Measurements from ENCODE around the gene TPX2. TPM values are rescaled to one million over a fixed set of nuclear protein-coding genes. Genes with fewer than 3 reads are reported as not detected.
A peak's percentile ranks its signal among the peaks of the same experiment; 100 is the strongest.

The TPX2 gene
- total RNA-seq, 4 donors from 2014 or later: 0.21 to 2.7 (median 0.40) TPM

DNA sequence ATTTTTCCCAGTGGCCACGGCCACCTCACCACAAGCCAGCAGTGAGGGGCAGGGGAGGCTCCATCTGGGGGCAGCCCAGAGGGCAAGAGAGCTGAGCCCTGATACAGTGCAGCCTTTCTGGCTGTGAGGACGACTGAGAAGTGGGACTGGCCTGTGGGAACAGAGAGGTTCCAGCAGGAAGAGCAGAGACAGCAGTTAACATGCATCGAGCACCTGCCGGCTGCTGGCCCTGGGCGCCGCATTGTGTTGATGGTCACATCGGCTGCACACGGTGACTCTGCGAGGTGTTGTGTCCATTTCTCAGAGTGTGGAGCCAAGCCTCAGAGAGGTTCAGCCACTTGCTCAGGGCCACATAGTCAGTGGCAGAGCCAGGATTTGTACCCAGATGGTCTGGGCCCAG is 96.5 kb downstream of the TPX2 start:
- 63 to 71% methylated on average over 8 of the region's 9 CpGs for WGBS, 2 donors
- Histone ChIP-seq H3K36me3 (no peaks in the 10 kb centered on the region), H3K4me1 (peaks cover 0 to 84% (median 39%) of the 10 kb centered on the region in 4 donors), H3K9me3 (no peaks in the 10 kb centered on the region), H3K4me3 (no peak overlapping the region), H3K27me3 (no peaks in the 10 kb centered on the region), H3K27ac (peak overlapping the region in 2 of 4 donors; percentile 60 to 81)
- DNase-seq (ENCODE audit: low spot score in 2 of 2): no peak
- TF ChIP-seq POLR2A (IDR thresholded peaks at IDR 0.05): no peak
- TF ChIP-seq, protein P1, sequence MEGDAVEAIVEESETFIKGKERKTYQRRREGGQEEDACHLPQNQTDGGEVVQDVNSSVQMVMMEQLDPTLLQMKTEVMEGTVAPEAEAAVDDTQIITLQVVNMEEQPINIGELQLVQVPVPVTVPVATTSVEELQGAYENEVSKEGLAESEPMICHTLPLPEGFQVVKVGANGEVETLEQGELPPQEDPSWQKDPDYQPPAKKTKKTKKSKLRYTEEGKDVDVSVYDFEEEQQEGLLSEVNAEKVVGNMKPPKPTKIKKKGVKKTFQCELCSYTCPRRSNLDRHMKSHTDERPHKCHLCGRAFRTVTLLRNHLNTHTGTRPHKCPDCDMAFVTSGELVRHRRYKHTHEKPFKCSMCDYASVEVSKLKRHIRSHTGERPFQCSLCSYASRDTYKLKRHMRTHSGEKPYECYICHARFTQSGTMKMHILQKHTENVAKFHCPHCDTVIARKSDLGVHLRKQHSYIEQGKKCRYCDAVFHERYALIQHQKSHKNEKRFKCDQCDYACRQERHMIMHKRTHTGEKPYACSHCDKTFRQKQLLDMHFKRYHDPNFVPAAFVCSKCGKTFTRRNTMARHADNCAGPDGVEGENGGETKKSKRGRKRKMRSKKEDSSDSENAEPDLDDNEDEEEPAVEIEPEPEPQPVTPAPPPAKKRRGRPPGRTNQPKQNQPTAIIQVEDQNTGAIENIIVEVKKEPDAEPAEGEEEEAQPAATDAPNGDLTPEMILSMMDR (IDR thresholded peaks at IDR 0.05): no peak
- TF ChIP-seq EP300 (IDR thresholded peaks at IDR 0.05): no peak

DNA sequence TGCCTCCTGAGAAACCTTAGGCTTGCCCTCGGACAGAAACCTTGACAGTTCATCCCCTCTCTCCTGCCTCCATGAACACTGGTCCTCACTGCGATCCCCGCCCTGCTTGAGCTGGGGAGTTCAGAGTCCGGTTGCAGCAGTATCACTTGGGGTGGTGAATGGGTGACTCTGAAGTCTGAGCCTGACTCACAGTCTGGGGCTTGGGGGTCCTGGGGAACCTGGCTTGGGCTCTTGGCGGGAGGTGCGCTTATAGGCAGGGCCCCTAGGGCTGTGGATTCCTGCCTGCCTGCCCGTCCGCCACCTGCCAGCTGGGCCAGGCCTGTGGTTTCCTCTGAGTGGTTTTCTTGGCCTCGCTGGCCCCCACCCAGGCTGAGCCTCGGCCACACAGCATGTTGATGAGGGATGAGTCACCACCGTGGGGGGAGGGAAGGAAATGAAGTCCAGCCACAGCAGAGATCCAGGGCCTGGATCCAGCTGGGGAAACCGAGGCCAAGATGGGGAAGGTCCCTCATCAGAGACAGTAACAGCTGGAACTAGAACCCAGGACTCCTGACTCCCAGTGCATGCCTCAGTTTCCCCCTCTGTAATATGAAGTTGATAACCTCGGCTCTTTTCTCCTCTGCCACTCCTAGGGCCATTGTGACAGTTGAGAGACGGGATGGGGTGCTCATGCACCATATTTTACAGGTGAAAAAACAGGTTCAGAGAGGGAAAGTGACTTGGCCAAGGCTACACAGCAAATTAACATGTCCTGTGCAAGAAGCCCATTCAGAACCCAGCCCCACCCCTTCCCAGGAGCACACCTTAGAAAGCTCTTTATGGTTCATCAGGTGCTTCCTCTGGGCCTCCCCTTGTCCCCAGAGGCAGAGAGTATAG is 97.1 kb downstream of the TPX2 start:
- no peak overlapping the region for H3K4me3 ChIP-seq
- no peaks in the 10 kb centered on the region for H3K27me3 ChIP-seq
- no peaks in the 10 kb centered on the region for H3K36me3 ChIP-seq
- H3K4me1 ChIP-seq: peaks cover 0 to 91% (median 40%) of the 10 kb centered on the region in 4 donors
- DNase-seq (ENCODE audit: low spot score in 2 of 2): peak; percentile 87 to 91
- H3K27ac ChIP-seq: peak overlapping the region in 2 of 4 donors; percentile 60 to 81
- 33 to 42% methylated on average over 10 to 14 of the region's 14 CpGs for WGBS, 2 donors
- TF ChIP-seq, protein P1 (IDR thresholded peaks at IDR 0.05): peak in 1 of 5 experiments; percentile 16
- TF ChIP-seq EP300 (IDR thresholded peaks at IDR 0.05): peak in 1 of 2 donors; percentile 78
- TF ChIP-seq POLR2A (IDR thresholded peaks at IDR 0.05): no peak
- H3K9me3 ChIP-seq: no peaks in the 10 kb centered on the region

DNA sequence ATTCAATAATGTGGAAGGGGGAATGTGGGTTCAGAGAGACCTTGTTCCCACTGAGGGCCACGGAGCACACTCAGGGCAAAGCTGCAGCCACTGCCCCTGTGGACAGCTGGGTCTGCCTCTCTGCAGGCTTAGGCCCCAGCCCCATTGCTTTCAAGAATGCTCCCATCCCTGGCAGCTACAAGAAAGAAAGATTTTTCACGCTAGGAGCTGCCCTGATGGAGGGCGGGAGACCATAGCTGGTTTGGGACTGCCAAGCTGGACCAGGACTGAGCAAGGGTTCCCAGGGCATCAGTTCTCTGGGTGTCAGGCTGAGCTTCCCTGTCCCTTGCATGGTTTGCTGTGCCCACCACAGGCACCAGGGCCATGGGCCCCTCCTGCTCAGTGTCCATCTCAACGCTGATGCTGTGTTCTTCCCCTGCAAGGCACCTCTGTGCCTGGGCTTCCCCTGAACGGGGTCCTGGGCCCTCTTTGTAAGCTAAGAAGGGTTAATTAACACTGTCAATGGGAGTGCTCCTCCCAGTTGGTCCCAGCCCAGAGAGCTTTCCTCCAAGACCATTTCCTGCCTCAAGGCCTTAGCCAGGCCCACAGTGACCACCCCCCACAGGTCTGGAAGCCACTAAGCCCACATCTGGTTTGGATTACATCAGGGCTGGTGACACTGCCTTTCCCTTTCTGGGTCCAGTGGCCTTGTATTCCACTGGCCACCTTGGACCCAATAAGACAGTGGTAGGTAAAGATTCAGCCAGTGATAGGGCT is 97.9 kb downstream of the TPX2 start:
- H3K27me3 ChIP-seq: no peaks in the 10 kb centered on the region
- WGBS, 2 donors: 65 to 72% methylated on average over 4 to 5 of the region's 5 CpGs
- H3K4me3 ChIP-seq: no peak overlapping the region
- no peaks in the 10 kb centered on the region for H3K9me3 ChIP-seq
- H3K4me1 ChIP-seq: peaks cover 0 to 96% (median 43%) of the 10 kb centered on the region in 4 donors
- TF ChIP-seq, protein P1 (IDR thresholded peaks at IDR 0.05): no peak
- TF ChIP-seq EP300 (IDR thresholded peaks at IDR 0.05) (no peak), POLR2A (IDR thresholded peaks at IDR 0.05) (no peak)
- H3K27ac ChIP-seq: peak overlapping the region in 2 of 4 donors; percentile 60 to 81
- H3K36me3 ChIP-seq: no peaks in the 10 kb centered on the region
- no peak for DNase-seq (ENCODE audit: low spot score in 2 of 2)

DNA sequence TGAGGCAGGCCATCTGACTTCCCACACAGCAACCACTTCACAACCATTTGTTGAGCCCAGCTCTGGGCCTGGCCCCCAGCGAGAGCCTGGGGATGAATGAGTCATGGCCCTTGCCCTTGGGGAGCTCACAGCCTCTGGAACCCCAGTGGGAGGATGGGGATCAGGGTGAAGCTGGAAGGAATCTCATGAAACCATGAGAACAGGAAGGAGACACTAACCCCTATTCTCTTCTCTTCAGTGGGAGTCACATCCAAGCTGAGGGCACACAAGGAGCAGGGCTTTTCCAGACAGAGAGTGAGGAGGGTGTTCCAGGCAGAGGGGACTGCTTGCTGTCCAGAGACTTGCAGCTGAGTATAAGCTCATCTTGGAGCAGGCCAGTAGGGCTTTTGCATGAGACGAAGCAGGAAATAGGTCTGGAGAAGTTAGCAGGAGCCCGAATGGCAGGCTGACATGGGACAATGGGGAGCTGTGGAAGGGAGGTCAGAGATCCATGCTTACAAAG is 98.9 kb downstream of the TPX2 start:
- no peak for DNase-seq (ENCODE audit: low spot score in 2 of 2)
- Histone ChIP-seq H3K27ac (peak overlapping the region in 2 of 4 donors; percentile 60 to 81), H3K36me3 (no peaks in the 10 kb centered on the region), H3K4me3 (no peak overlapping the region), H3K9me3 (no peaks in the 10 kb centered on the region), H3K27me3 (no peaks in the 10 kb centered on the region), H3K4me1 (peaks cover 0 to 99% (median 47%) of the 10 kb centered on the region in 4 donors)
- no peak for TF ChIP-seq POLR2A (IDR thresholded peaks at IDR 0.05)
- WGBS, 2 donors: 34 to 35% methylated on average over 3 of the region's 3 CpGs

DNA sequence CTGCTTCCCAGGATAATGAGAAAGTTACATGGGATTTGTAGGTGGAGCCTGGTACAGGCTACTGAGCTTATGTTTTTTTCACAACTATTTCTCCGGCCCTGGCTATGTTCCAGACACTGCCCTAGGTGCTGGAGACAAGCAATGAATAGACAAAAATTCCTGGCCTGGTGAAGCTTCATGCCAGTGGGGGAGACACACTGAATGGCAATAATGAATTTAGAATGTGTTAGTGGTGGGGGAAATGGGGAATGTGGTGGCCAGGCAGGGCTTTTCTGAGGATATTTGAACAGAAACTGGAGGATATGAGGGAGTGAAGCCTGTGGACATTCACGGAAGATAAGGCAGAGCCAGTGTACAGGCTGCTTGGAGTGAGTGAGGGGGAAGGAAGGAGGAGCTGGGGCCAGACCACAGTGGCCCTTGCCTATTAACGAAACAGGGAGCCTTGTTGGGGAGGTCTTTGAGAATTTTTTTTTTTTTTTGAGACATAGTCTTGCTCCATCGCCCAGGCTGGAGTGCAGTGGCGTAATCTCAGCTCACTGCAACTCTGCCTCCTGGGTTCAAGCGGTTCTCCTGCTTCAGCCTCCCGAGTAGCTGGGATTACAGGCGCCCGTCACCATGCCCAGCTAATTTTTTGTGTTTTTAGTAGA is 99.7 kb downstream of the TPX2 start:
- no peaks in the 10 kb centered on the region for H3K36me3 ChIP-seq
- DNase-seq (ENCODE audit: low spot score in 2 of 2): no peak
- H3K4me3 ChIP-seq: no peak overlapping the region
- 73 to 79% methylated on average over 9 of the region's 9 CpGs for WGBS, 2 donors
- no peaks in the 10 kb centered on the region for H3K9me3 ChIP-seq
- TF ChIP-seq EP300 (IDR thresholded peaks at IDR 0.05): no peak
- TF ChIP-seq POLR2A (IDR thresholded peaks at IDR 0.05): no peak
- TF ChIP-seq, protein P1 (IDR thresholded peaks at IDR 0.05): no peak
- H3K27ac ChIP-seq: peak overlapping the region in 2 of 4 donors; percentile 15 to 81
- no peaks in the 10 kb centered on the region for H3K27me3 ChIP-seq
- peaks cover 0 to 98% (median 45%) of the 10 kb centered on the region in 4 donors for H3K4me1 ChIP-seq
